ENCODE results near the gene CPXM2. TPM values are rescaled to one million over a fixed set of nuclear protein-coding genes. Genes with fewer than 3 reads are reported as not detected.

The CPXM2 gene
- total RNA-seq, 1 experiment from 2014 or later = 0.12 TPM

- Histone ChIP-seq H3K9me3 (ENCODE audit: control insufficient read depth in 1 of 2, insufficient read depth in 1 of 2, low read depth in 1 of 2, low read length in 2 of 2) (no peaks in the 10 kb centered on the region), H3K27ac (ENCODE audit: low read depth, low read length) (no peak overlapping the region), H3K9me2 (ENCODE audit: insufficient read depth) (no peaks in the 10 kb centered on the region), H2AFZ (ENCODE audit: low read depth, low read length, poor library complexity, severe bottlenecking) (no peak overlapping the region), H3K4me2 (ENCODE audit: low read length) (no peak overlapping the region), H3K79me2 (ENCODE audit: insufficient read depth, low read length) (no peaks in the 10 kb centered on the region), H3K9ac (ENCODE audit: low read length) (no peak overlapping the region), H4K20me1 (ENCODE audit: insufficient read depth) (no peaks in the 10 kb centered on the region), H3K36me3 (ENCODE audit: control insufficient read depth in 1 of 2, insufficient read depth in 2 of 2, low read length in 2 of 2) (no peaks in the 10 kb centered on the region), H3K4me1 (ENCODE audit: control insufficient read depth in 1 of 2, insufficient read depth in 2 of 2, low read length in 2 of 2) (no peaks in the 10 kb centered on the region), H3K27me3 (ENCODE audit: insufficient read depth, low read length) (peaks cover 50% of the 10 kb centered on the region), H3K4me3 (replicated peaks in 1 of 2; ENCODE audit: low read depth in 1 of 2, low read length in 2 of 2) (no peak overlapping the region)
- ChIA-PET CTCF (no interaction called here), RAD21 (ENCODE audit: low non-redundant PET in 1 of 2, low total read pairs in 2 of 2, uncharacterized antibody in 2 of 2, unreplicated experiment in 2 of 2) (no interaction called here), POLR2A (no interaction called here)
- no peak for DNase-seq (ENCODE audit: low read depth, low spot score)
- TF ChIP-seq EZH2phosphoT487 (IDR thresholded peaks at IDR 0.05; ENCODE audit: borderline replicate concordance) (no peak), SP1 (IDR thresholded peaks at IDR 0.05; ENCODE audit: low read depth) (no peak), MAX (IDR thresholded peaks at IDR 0.05) (no peak), ZNF274 (IDR thresholded peaks at IDR 0.05; ENCODE audit: low read depth, low read length) (no peak), CBX3 (IDR thresholded peaks at IDR 0.05; ENCODE audit: low read depth) (no peak), ATF3 (IDR thresholded peaks at IDR 0.05) (no peak), ZBTB33 (IDR thresholded peaks at IDR 0.05; ENCODE audit: extremely low read depth, insufficient replicate concordance, low read length) (no peak), SRF (IDR thresholded peaks at IDR 0.05; ENCODE audit: low read depth) (no peak), JUND (IDR thresholded peaks at IDR 0.05) (no peak), CTCF (IDR thresholded peaks at IDR 0.05 in 2 of 3, conservative IDR thresholded peaks at IDR 0.05 in 1 of 3; ENCODE audit: borderline replicate concordance in 1 of 3, insufficient read depth in 1 of 3, low read depth in 2 of 3, low read length in 2 of 3) (no peak), RAD21 (IDR thresholded peaks at IDR 0.05; ENCODE audit: low read depth) (no peak), POLR2AphosphoS5 (IDR thresholded peaks at IDR 0.05; ENCODE audit: low read depth, low read length) (no peak), ELF1 (IDR thresholded peaks at IDR 0.05; ENCODE audit: borderline replicate concordance, low read depth) (no peak), TCF7L2 (IDR thresholded peaks at IDR 0.05; ENCODE audit: borderline replicate concordance, extremely low read depth, insufficient read depth, insufficient read length) (no peak), YY1 (IDR thresholded peaks at IDR 0.05; ENCODE audit: extremely low read depth, insufficient replicate concordance, low read depth, low read length) (no peak), EZH2 (IDR thresholded peaks at IDR 0.05) (no peak), POLR2A (IDR thresholded peaks at IDR 0.05; ENCODE audit: borderline replicate concordance, extremely low read depth, insufficient read depth, insufficient read length) (no peak), CEBPB (IDR thresholded peaks at IDR 0.05; ENCODE audit: low read depth) (no peak), FOSL1 (IDR thresholded peaks at IDR 0.05; ENCODE audit: low read depth) (no peak)
- no peak for ATAC-seq
- BruUV-seq (replicated peaks) = no TSS peak
- intact Hi-C loops (cut with micrococcal nuclease) = no loop called here
Measured at GRCh38 chr10:123800821-123801220, 90.8 kb downstream of the CPXM2 start.

All from HCT116 (cell line).